Measurements from ENCODE around the gene FAM90A26.
"Not testable (repeated sequence)": the region's sequence is repeated elsewhere in the genome, so short reads cannot be mapped to it uniquely, and the experiment has no call there.

DNA sequence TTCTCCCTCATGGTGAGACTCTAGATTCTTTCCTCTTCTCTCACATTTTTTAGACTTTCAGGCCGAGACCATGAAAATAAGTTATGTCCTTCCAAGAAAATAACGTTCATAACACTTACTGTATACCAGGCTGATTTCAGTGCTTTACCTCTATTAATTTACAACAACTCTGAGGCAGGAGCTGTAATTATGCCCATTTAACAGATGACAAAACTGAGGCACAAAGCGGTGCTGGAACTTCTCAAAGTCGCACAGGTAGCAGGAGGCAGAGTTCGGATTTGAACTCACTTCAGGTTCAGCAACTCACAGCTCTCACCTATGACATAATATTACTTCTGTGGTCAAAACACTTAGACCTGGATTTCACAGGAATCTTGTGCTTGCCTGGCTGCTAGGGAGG lies 36.2 kb upstream of the FAM90A26 start:
- TF ChIP-seq, protein P1, sequence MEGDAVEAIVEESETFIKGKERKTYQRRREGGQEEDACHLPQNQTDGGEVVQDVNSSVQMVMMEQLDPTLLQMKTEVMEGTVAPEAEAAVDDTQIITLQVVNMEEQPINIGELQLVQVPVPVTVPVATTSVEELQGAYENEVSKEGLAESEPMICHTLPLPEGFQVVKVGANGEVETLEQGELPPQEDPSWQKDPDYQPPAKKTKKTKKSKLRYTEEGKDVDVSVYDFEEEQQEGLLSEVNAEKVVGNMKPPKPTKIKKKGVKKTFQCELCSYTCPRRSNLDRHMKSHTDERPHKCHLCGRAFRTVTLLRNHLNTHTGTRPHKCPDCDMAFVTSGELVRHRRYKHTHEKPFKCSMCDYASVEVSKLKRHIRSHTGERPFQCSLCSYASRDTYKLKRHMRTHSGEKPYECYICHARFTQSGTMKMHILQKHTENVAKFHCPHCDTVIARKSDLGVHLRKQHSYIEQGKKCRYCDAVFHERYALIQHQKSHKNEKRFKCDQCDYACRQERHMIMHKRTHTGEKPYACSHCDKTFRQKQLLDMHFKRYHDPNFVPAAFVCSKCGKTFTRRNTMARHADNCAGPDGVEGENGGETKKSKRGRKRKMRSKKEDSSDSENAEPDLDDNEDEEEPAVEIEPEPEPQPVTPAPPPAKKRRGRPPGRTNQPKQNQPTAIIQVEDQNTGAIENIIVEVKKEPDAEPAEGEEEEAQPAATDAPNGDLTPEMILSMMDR (IDR thresholded peaks at IDR 0.05): not testable (repeated sequence)
- not testable (repeated sequence) for TF ChIP-seq EP300 (IDR thresholded peaks at IDR 0.05); POLR2A (IDR thresholded peaks at IDR 0.05; ENCODE audit: low read depth); POLR2AphosphoS5 (IDR thresholded peaks at IDR 0.05)

Data from esophagus muscularis mucosa (tissue), 4 donors.